GM12872 (cell line): Measurements from ENCODE around the gene REEP1.

Experiments
- CTCF ChIP-seq: IDR thresholded peaks from 3 replicates; pipeline ENCODE4 v1.5.1; 2011; ENCODE audit warnings: low read depth, mild to moderate bottlenecking, low read length, moderate library complexity; ENCODE audit not compliant: insufficient read depth

REEP1 gene

GRCh38 chr2:86218124-86218523 lies 119.3 kb downstream of the REEP1 start:
- no peak for TF ChIP-seq CTCF

- TF ChIP-seq CTCF, result no peak
These were observed 120.6 kb downstream of the REEP1 start for GRCh38 chr2:86216575-86217555.

- TF ChIP-seq CTCF, result no peak
These were observed 123.0 kb downstream of the REEP1 start for GRCh38 chr2:86214503-86214832.

- no peak for TF ChIP-seq CTCF
These were observed 123.5 kb downstream of the REEP1 start for GRCh38 chr2:86213699-86214502.

GRCh38 chr2:86213056-86213455 lies 124.4 kb downstream of the REEP1 start:
- TF ChIP-seq CTCF, result no peak

- TF ChIP-seq CTCF, result no peak
These were observed 125.6 kb downstream of the REEP1 start for GRCh38 chr2:86211796-86212188.

GRCh38 chr2:86211033-86211795 lies 126.2 kb downstream of the REEP1 start:
- no peak for TF ChIP-seq CTCF
